ENCODE data around the gene KATNB1.
A peak's percentile ranks its signal among the peaks of the same experiment; 100 is the strongest.

The KATNB1 gene, protein sequence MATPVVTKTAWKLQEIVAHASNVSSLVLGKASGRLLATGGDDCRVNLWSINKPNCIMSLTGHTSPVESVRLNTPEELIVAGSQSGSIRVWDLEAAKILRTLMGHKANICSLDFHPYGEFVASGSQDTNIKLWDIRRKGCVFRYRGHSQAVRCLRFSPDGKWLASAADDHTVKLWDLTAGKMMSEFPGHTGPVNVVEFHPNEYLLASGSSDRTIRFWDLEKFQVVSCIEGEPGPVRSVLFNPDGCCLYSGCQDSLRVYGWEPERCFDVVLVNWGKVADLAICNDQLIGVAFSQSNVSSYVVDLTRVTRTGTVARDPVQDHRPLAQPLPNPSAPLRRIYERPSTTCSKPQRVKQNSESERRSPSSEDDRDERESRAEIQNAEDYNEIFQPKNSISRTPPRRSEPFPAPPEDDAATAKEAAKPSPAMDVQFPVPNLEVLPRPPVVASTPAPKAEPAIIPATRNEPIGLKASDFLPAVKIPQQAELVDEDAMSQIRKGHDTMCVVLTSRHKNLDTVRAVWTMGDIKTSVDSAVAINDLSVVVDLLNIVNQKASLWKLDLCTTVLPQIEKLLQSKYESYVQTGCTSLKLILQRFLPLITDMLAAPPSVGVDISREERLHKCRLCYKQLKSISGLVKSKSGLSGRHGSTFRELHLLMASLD

DNA sequence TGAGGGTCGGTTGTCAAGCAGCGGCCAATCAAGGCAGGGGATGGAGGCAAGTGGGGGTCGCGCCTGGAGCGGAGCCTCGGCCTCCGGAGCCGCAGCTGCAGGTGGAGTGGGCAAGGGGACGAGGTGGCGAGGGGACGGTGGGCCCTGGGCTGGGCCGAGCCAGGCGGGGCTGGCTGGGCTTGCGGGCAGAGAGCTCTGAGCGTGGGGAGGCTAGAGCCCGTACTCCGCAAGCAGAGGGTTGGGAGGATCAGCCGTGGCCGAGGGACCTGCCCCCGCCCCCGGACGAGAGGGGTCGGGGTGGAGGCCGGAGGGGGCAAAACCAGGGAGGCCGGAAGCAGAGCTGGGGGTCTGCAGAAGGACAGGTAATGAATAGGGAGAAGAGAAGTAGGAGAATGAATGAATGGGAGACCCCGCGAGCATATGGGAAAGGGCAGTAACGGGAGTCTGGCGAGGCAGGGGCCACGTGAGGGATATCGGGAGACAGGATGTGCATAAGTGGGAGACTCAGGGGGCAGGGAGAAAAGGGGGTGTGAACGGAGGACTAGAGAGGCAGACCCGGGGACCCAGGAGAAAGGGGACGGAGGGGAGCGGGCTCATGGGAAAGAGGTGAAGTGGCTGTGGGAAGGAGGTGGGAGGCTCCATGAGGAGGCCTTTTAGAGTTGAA, at the start of gene KATNB1:
Gene KATNB1, plus strand, starts transcription at position 16 of the 664 bp plus-strand sequence. CDS start 1,474 bp downstream, outside the sequence.
- peak within 1 kb of the TSS; percentile 78 for H3K4me3 ChIP-seq (ENCODE audit: low read depth, low read length)

DNA sequence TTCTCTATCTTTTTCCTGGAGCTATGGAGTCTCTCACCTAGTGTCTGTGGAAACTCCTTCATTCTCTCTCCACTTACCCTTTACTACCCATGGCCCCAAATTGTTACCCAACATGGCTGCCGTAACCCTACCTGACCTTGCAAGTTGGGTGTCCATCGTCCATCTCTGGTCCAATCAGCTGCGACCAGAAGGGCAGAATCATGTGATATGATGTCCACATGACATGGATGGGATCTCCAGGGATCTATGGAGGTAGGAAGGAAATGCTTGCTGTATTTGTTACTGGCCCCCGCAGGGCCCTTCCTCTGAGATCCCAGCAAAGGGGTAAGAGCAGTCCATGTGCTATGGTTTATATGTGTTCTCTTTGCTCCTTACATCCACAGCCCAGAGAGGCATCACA, 49.0 kb upstream of the KATNB1 start:
- no peak overlapping the region for H3K4me3 ChIP-seq (ENCODE audit: low read depth, low read length)

DNA sequence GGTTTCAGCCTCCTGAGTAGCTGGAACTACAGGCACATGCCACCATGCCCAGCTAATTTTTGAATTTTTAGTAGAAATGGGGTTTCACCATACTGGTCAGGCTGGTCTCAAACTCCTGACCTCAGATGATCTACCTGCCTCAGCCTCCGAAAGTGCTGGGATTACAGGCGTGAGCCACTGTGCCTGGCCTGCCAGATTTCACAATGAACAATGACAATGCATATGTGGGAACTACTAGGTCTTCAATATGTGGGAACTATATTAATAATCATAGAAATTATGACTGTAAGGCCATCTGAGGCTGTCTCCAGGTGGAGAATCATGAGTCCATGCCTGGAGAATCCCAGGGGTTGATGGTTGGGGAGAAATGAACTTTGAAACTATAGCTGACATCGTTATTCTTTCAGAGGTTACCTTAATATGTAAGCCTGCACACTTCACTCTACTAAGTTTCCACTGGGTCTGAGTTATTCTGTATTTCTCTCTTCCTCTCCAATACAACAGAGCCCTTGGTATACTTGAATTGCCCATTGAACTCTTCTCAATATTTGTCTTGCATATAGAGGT, 48.1 kb upstream of the KATNB1 start:
- no peak overlapping the region for H3K4me3 ChIP-seq (ENCODE audit: low read depth, low read length)

DNA sequence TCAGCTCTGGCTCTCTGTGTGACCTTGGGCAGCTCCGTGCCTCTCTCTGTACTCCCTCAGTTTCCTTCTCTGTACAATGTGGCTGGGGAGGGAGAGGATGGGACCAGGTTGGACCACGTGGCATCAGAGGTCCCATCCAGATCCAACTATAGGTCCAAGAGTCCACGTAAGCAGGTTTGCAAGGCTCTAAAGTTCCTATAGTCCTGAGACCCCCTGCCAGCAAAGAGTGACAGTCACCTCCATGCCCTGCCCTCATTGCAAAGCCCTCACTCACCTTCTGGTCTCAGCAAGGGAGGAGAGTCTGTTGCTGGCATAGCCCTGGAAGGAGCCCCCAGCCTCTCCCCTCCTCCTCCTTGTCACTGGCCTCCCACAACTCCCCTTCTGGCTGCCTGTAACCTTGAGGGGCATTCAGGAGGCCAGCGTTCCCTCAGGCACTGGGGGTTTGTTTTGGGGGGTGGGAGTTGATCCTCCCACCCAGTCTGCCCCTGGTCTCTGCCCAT, 47.0 kb upstream of the KATNB1 start:
- H3K4me3 ChIP-seq (ENCODE audit: low read depth, low read length): no peak overlapping the region

DNA sequence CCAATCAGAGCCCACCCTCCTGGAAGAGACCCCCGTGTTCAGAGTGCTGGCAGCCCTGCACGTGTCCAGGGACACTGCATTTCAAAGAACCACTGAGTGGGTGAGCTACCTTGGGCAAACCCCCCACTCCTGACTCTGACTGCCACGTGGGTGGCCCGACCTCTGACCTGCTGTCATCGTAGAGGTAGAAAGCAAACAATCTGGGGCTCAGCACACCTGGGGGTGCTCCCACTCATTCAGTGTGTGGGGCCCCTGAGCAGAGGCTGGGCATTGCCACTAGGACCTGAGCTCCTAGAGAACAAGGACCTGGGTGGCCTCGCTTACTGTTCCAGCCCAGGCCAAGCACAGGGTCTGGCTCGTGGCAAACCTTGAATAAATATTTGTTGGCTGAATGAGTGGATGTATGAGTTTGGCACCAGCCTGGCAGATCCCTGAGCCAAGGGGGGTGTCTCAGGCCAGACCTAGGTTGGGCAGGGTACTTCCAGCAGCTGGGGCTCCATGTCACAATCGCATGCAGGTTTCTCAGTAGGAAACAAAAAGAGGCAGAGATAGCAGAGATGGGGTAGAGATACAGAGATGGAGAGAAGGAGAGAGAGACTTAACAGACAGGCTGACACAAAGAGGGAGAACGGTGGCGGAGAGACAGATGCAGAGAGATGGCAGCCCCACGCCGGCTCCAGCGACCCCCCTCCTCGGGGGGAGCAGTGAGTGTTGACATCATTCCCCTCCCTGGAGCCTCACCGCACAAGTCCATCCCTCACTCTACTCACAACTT, 46.4 kb upstream of the KATNB1 start:
- H3K4me3 ChIP-seq (ENCODE audit: low read depth, low read length): no peak overlapping the region

DNA sequence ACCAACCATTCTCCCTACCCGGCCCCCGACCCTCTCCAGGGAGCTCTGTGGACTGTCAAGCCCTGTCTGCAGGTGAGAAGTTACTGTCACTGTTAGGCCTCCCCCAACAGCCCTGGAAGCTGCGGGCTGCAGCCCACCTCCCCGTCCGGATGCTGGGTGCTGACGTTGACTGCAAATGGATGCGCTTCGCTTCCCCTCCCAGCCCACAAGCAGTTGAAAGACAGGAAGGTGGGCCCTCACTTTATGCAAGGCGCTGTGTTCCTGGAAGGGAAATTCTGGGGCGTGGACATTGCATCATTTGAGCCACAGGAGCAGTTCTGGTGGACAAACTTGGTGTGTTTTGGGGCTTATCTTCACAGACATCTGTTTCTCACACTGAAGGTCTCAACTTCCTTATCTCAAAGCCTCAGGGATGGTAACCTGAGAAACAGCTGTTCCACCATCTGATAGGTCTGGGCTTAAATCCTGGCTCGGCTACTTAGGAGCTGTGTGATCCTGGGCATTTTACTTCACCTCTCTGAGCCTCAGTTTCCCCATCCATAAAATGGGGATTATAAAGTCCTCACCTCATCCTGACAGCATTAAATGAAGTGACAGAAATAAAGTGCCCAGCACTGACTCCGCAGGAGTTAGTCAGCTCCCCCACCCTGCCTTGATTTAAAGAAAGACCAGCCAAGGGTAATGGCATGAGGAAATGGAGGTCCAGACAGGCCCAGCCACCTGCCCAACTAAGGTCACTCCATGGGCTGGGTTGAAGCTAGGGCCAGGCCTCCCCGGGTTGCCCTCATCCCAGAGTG, 45.6 kb upstream of the KATNB1 start:
- H3K4me3 ChIP-seq (ENCODE audit: low read depth, low read length): no peak overlapping the region

DNA sequence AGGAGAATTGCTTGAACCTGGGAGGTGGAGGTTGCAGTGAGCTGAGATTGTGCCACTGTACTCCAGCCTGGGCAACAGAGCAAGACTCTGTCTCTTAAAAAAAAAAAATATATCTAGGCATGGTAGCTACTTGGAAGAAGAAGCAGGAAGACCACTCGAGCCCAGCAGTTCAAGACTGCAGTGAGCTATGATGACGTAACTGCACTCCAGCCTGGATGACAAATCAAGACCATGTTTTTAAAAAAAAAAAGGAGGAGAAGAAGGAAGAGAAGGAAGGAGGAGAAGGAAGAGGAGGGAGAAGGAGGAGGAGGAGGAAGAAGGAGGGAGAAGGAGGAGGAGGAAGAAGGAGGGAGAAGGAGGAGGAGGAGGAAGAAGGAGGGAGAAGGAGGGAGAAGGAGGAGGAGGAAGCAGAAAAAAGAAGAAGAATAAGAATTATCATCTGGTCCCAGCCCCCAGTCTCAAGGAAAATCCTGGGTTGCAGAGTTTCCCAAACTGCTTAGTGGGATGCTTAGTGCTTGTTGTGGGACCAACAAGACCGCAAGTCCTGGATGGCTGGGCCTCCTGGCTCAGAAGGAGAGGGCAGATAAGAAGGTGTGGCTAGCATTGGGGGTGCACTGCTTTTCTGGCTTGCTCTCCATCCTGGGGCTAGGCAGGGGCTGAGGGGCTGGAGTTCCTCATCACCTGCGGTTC, 44.6 kb upstream of the KATNB1 start:
- no peak overlapping the region for H3K4me3 ChIP-seq (ENCODE audit: low read depth, low read length)

DNA sequence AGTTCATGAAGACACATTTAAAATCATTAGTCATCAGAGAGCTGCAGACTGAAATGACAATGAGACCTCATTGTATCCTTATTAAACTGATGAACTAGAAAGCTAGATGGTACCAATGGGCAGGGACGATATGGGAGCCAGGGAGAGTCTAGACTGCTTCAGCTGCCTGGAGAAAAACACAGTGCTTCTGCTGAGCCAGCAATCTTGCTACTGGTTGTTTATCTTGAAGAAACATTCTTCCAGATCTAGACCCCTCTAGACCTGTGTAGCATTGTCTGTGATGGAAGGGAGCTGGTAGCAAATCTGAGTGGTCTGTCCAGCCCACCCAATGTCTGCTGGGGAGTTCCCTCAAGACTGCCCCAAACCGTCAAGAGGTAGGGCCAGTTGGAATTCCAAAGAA, 42.9 kb upstream of the KATNB1 start:
- H3K4me3 ChIP-seq (ENCODE audit: low read depth, low read length): no peak overlapping the region

DNA sequence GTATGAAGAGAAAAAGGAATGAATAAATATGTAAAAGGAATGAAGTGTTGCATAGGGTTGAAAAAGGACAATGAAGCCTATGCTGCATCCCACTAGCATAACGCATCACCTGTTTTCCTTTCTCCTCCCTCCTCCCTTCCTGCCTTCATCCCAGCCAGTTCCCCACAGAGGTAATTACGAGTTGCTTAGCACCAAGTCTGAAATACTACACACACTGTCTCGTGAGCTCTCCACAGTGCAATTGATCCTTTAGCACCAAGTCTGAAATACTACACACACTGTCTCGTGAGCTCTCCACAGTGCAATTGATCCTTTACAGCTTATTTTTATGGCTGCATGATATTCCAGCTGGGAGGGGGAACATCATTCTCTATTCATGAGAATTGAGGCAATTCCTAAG, 42.0 kb upstream of the KATNB1 start:
- H3K4me3 ChIP-seq (ENCODE audit: low read depth, low read length): no peak overlapping the region

DNA sequence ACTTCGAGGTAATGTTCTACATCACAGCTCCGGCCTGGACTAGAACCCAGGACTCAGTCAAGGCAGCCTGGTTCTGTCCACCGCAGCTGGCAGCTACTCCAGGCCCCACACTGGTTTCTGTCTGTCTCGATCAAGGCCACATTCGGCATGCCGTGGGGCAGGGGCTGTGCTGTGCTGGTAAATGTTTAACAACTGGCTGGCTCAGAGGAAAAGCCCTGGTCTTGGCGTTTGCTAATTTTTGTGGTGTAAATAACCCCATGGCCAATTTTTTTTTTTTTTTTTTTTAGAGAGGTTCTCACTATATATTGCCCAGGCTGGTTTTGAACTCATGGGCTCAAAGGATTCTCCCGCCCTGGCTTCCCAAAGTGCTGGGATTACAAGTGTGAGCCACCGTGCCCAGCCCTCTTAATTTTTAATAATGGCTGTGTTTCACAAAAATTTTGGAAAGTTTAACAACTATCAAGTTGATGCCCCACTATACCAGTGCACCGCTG, 41.3 kb upstream of the KATNB1 start:
- no peak overlapping the region for H3K4me3 ChIP-seq (ENCODE audit: low read depth, low read length)

DNA sequence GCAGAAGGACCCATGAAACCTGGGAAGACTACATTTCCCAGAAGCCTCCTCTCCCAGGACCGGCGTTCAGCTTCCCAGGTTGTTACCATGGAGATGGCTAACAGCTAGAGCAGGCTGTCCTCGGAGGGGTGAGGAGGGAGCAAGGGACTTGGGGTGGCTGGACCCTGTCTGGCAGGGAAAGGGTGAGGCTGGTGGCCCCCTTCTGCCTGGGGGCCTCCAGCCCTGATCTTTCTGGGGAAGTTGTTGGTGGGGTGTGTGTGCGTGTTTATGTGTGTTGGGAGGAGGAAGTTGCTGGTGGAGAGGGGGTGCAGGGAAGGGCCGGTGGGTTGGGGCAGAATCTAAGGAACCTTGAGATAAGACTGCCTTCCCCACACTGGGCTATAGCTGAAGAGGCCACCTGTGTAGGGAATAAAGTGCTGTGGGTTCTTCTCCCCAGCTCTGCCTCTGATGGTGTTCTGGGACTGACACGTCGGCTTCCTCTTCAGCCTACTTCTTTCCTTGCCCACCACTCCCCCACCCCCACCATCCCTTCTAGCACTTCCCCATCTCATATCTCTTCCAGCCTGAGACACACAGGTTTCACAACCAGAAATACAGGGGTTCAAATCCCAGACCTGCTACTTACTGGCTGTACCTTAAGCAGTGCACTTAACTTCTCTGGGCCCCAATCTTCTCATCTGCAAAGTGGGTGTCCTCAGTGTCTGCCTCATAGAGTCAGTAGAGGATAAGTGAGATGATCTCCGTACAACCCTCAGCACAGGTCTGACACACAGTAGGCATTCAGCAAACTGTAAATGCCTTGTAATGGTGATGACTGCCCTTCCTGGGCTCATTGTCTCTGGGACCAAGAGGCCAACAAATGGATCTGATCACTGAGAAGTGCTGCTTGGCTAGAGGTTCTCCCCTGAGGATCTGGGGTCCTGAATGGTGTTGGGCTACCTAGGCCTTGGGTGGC, 40.6 kb upstream of the KATNB1 start, which contains the start of gene DRC7:
Gene DRC7, plus strand, starts transcription at position 82 of the 955 bp plus-strand sequence. CDS start 3,144 bp downstream, outside the sequence.
- peak within 1 kb of the TSS; percentile 6 for H3K4me3 ChIP-seq (ENCODE audit: low read depth, low read length)

DNA sequence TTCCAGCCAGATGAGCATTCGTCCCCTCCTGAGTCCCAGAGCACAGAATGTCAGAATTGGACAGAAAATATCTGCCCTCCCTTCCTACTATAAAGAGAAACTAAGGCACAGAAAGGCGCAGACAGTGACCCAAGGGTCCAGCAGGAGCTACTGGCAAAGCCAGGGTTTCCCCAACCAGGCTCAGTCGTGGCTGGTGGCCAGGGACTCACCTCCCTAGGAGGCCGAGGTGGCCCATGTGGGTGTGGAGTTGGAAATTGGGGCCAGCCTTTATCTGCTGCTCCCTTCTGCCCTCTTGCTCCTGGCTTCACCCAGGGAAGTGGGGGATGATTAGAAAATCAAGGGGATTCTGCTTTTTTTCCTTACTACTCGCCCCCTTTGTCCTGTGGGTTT, 39.9 kb upstream of the KATNB1 start:
- H3K4me3 ChIP-seq (ENCODE audit: low read depth, low read length): no peak overlapping the region

DNA sequence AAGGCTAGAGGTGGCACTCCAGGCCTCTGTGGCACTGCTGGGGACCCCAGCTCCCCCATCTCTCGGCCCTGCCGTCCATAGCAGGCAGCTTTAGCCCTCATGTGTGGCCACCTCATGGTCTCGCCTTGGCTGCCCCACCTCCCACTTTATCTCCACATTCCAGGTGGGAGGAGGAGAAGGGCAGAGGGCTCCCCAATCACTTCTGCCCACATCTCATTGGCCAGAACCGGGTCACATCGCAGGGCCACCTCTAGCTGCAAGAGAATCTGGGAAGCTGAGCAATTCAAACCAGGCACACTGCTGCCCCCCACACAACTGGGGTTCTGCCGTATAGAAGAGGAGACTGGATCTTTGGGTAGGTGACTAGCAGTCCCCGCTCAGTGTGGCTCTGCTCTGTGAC, 39.3 kb upstream of the KATNB1 start:
- H3K4me3 ChIP-seq (ENCODE audit: low read depth, low read length): no peak overlapping the region

DNA sequence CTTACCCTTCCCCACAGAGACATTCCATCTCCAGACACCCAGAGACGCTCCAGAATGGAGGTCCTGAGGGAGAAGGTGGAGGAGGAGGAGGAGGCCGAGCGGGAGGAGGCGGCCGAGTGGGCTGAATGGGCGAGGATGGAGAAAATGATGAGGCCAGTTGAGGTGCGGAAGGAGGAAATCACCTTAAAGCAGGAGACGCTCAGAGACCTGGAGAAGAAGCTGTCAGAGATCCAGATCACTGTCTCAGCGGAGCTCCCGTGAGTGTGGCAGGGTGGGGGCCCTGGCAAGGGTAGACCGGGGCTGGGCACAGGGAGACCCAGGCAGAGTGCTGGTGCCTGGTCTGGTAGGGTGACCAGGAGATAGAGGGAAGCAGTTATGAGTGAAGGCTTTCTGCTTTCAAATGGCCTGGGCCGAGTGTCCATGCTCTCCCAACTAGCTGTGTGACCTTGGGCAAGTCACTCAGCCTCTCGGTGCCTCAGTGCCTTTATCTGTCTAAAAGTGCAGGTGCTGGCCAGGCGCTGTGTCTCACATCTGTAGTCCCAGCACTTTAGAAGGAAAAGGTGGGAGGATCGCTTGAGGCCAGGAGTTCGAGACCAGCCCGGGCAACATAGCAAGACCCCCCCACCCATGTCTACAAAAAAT, 37.6 kb upstream of the KATNB1 start:
- no peak overlapping the region for H3K4me3 ChIP-seq (ENCODE audit: low read depth, low read length)

DNA sequence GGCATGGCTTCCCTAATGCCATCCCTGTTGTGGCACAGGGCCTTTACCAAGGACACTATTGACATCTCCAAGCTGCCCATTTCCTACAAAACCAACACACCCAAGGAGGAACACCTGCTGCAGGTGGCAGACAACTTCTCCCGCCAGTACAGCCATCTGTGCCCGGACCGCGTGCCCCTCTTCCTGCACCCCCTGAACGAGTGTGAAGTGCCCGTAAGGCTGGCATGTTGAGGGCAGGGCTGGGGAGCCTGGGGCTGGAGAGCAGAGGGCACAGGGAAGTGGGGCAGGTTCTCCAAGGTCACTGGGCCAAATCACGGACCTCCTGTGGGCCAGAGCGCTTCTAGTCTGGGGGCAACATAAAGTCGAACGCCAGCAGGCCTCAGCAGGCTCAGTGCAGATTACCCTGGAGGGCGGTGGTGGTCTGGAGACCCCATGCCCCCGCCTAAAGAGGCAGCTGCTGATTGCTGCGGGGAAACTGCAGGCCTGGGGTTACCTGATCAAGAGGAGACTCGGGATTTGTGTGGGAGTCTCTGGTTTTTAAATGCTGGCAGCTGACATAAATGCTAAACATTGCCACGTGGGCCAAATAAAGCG, 36.7 kb upstream of the KATNB1 start:
- no peak overlapping the region for H3K4me3 ChIP-seq (ENCODE audit: low read depth, low read length)

DNA sequence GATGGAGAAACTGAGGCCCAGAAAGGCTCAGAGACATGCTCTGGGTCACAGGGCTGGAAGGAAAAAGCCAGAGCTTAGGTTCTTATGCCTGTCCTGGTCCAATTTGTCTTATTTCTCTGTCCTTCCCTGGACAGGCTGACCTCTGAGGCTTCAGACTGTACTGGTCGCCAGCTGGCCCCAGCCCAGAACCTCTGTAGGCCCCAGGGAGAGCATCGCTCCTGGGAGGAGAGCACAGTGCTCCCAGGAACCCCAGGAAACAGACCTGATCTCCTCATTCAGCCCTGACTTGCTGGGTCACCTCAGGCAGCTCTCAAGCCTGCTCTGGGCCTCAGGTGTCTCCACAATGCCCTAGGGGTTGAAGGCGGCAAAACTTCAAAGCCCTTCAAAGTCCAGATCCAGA, 36.1 kb upstream of the KATNB1 start:
- H3K4me3 ChIP-seq (ENCODE audit: low read depth, low read length): no peak overlapping the region

DNA sequence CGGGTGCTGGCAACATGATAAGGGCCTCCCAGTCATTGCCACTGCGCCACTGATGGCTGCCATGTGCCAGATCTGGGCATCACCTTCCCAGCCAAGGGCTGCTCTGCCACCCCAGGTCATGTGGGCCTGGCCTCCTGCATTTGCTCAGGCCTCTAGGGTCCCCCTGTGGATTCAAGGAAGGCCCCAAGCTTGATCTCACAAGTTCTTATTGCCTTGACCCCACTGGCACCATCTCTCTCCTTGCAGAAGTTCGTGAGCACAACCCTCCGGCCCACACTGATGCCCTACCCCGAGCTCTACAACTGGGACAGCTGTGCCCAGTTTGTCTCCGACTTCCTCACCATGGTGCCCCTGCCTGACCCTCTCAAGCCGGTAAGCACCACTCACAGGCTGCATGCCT, 35.7 kb upstream of the KATNB1 start:
- H3K4me3 ChIP-seq (ENCODE audit: low read depth, low read length): no peak overlapping the region
